Activated CD4-positive, alpha-beta T cell treated with anti-CD3 and anti-CD28 coated beads, Interleukin-2, amount 50 U/mL, for 24 hours (primary cell): ENCODE measurements around the gene TSNAXIP1.

Experiments
- DNase-seq, 2 donors: peaks; one replicate each; pipeline ENCODE4 v3.0.0-alpha.2; 2020; ENCODE audit warnings: low read depth in 1 of 2, low spot score in 1 of 2

TSNAXIP1 gene, protein sequence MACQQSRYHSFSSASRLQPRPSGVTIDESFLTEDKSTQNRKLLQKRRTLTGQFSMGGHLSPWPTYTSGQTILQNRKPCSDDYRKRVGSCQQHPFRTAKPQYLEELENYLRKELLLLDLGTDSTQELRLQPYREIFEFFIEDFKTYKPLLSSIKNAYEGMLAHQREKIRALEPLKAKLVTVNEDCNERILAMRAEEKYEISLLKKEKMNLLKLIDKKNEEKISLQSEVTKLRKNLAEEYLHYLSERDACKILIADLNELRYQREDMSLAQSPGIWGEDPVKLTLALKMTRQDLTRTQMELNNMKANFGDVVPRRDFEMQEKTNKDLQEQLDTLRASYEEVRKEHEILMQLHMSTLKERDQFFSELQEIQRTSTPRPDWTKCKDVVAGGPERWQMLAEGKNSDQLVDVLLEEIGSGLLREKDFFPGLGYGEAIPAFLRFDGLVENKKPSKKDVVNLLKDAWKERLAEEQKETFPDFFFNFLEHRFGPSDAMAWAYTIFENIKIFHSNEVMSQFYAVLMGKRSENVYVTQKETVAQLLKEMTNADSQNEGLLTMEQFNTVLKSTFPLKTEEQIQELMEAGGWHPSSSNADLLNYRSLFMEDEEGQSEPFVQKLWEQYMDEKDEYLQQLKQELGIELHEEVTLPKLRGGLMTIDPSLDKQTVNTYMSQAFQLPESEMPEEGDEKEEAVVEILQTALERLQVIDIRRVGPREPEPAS

DNA sequence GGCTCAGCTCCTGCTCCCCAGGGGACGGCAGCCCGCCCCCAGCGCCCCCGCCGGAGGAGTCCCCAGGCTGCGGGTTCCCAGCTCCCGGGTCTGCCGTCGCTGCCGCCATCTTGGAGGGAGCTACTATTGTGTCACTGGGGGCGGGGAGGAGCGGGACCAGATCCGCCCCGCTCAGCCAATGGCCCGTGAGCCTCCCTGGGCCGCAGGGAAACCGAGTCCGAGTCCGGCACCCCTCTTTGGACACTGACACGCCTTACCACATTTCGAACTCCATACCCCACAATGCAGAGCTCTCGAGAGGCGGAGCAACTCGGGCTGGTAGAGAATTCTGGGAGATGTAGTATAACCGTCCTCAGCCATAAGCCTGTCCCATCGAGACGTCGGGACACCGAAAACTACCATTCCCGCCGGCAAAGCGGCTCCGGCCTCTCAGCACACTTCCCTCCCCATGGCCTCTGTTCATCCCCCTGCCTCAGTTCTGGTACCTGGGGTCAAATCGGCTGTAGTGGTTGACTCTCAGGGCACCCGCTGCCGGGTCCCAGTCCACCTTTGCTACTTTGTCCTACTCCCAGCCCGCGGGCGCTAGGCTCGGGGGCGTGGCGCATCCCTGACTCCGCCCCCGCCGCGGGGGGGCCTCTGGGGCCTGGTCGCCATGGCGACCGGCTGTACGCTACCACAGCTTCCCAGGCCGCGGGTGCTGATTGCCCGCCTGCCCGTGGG is at the start of gene TSNAXIP1, which contains the start of gene RANBP10:
Gene TSNAXIP1, plus strand, starts transcription at position 462 of the 720 bp plus-strand sequence. CDS start 261 bp downstream, outside the sequence.
Gene RANBP10, minus strand, starts transcription at position 133 of the 720 bp plus-strand sequence. Its CDS starts 24 bp downstream, at position 109.
- DNase-seq, result peak; percentile 84 to 97

DNA sequence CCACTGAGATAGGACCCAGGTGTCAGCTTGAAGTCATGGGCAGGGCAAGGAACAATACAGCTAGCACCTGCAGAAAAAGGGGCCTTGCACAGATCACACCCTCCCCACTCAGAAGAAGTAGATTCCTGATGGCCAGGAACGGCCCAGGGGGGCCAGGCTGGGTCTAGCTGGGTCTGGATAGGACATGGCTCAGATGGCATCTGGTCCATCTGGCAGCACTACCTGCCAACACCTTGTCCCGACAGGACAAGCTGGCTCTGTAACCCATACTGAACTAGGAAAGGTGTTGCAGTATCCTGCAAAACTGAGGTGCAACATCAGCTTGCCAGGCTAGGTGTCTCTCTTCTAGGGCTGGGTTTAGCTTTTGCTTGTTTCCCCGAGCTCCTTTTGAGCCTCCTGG is 48.7 kb upstream of the TSNAXIP1 start:
- no peak for DNase-seq

DNA sequence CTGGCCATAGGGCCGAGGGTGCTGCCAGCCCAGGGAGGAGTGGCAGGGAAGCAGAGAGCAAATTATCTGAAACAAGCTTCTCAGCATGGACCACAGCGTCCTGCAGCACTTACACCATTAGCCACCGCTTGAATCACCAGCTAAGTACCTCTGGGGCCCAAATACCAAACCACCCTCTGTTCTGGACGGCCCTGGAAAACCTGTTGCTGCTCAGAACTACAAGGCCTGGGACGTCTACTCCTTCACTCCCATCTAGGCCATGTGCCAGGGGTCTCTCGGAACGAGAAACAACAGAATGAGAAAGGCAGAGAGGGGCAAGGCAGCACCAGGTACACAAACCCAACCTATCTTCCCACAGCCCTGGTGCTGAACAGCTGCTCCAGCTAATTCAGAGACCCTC is 47.7 kb upstream of the TSNAXIP1 start:
- DNase-seq, result no peak

DNA sequence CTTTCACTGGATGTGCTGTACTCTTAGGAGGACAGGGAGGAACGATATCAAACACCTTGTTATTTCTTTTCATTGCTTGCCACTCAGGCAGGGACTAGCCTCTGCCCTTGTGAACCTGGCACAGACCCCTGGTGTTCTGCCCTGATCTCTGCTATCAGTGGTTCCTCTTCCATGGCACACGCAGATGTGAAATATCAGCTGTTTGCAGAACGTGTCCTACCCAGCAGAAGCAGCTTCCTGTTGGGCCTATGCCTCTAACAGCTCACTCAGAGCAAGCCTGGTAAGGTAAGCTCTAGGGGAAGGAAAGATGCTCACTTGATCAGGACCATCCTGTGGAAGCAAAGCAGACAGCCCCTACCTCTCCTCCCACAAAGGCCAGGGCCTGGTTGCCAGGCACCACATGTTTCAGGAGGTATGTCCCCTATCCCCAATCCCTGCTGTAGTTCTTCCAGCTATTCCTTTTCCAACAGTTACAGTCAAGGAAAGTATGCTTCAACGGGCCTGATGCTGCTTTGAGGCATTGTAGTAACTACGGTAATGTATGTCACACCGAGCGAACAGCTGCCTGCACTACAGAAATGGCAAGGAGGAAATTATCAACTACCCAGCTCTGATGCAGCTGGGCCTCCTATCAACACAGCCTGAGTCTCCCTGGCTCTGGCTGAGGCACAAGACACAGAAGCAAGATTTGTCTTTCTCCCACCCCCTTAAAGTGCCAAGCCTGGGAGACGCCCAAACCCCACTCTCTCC is 46.3 kb upstream of the TSNAXIP1 start:
- no peak for DNase-seq

DNA sequence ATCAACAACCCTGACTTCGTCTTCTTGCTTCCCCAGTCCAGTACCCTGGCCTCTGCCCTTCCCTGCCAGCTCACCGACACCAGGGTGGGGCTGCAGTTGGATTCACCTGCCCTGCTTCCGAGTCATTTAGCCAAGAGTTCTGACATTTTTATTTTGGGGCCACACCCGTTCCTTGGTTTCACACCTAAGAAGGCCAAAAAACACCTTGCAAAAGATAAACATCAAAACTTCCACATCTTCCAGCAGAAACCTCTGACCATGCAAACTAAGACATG is 45.8 kb upstream of the TSNAXIP1 start:
- no peak for DNase-seq

DNA sequence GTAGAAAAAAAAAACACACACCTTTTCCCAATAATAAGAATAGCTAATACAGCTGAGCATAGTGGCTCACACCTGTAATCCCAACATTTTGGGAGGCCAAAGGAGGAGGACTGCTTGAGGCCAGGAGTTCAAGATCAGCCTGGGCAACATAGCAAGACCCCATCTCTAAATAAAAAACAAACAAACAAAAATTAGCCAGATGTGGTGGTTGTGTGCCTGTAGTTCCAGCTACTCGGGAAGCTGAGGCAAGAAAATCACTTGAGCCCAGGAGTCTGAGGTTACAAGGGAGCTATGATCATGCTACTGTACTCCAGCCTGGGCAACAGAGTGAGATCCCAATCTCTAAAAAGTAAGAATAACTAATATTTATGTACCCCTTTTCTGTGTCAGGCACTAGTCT is 44.8 kb upstream of the TSNAXIP1 start:
- no peak for DNase-seq

DNA sequence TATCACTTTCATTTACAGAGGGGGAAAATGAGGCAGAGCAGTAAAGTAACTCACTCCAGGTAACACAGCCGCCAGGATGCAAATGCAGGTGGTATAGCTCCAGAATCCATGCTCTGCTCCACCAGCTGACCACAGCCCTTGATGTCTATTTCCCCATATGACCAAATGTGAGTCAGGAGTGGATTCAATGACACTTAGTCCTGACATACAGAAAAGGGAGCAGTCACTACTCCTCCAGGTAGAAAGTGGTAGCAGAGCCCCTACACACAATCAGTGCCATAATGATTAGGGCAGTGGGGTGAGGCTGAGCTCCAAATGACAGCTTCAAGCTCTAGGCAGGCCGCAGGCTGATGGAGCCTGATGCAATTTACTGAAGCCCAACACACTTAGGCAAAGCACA is 44.3 kb upstream of the TSNAXIP1 start:
- no peak for DNase-seq

DNA sequence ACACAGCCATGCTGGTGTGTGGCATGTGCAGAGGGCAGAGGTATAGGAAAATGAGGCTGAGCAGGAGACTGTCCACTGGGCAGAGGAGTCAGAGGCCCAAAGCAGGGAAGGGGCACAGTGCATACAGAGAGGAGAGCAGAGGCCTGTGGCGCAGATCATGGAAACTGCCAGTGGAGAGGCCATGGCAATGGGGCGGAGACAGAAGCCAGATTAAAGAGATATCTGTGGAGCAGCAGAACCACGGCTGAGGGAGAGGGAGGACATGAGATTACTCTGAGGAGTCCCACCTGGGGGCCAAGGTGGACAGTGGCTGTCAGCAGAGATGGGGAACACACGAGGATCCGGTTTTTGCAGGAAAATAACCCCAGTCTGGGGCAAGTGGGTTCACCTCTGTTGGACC is 43.6 kb upstream of the TSNAXIP1 start:
- DNase-seq, result no peak

DNA sequence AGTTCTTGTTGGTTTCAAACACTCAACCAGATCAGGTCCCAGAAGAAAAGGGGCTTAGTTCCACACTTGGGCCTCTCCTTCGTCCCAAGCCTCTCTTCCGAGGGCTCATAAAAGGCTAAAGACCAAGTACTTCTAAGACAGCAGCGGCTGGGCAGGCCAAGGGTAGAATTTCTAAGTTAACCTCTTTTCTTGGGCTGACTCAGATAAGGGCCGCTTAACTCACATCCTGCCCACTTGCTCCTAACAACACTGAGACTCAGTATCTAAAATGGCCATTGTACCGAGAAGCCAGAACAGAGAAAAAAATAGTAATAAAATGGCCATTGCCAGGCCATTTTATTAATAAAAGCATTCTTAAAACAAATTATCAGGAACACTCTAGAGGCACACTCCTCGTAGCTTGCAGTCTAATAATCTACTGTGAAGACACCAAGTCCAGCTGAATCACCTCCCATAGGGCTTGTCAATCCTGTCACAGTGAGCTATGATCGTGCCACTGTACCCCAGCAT is 42.5 kb upstream of the TSNAXIP1 start:
- DNase-seq, result no peak

DNA sequence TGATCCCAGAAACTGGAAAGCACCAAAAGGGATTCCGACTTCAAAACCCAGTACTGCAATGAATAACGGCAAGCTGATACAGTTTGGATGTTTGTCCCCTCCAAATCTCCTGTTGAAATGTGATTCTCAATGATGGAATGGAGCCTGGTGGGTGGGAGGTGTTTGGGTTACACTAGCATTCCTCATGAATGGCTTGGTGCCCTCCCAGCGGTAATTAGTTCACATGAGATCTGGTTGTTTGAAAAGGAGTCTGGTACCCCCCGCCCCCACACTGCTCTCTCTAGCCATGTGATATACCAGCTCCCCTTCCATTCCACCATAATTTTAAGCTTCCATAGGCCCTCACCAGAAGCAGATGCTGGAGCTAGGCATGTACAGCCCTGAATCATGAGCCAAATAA is 40.4 kb upstream of the TSNAXIP1 start:
- no peak for DNase-seq

DNA sequence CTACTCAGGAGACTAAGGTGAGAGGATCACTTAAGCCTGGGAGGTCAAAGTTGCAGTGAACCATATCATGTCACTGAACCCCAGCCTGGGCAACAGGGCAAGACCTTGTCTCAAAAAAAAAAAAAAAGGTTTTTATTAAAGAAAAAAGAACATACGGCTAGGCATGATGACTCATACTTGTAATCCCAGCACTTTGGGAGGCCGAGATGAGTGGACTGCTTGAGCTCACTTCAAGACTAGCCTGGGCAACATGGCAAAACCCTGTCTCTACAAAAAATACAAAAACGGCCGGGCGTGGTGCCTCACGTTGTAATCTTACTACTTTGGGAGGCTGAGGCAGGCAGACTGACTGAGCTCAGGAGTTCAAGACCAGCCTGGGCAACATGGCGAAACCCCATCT is 38.7 kb upstream of the TSNAXIP1 start:
- no peak for DNase-seq

DNA sequence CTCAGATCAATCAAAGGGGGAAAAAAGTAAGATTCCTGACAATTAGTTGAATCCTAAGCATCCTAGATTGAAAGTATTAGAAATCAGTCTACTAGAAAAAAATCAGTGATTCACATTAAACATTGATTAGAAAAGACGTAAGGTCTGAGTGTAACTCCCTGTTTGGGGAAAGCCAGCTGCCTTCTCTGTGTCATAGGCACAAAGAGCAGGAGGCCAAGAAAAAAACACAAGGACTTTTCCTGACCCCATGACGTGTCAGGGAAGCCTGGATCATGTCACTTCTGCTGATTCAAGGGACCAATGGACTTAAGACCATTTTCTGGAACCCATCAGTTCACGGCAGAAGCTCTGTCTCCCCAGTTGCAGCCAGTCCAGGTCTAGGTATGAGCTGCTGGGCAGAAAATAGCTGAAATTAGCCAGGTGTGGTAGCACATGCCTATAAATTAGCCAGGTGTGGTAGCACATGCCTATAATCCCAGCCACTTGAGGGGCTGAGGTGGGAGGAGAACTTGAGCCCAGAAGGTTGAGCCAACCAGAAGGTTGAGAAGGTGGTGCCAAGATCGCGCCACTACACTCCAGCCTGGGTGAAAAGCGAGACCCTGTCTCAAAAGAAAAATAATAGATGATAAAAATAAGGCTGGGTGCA is 36.2 kb upstream of the TSNAXIP1 start:
- DNase-seq, result no peak

DNA sequence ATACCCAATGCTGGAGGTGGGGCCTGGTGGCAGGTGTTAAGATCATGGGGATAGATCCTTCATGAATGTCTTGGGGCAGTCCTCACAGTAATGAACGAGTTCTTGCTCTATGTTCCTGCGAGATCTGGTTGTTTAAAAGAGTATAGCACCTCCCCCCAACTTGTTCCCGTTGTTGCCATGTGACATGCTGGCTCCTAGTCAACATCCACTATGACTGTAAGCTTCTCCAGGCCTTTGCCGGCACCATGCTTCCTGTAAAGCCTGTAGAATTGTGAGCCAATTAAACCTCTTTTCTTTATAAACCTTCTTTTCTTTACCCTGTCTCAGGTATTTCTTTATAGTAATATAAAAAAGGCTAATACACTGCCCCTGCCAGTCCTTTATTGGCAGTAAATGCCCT is 33.6 kb upstream of the TSNAXIP1 start:
- no peak for DNase-seq

DNA sequence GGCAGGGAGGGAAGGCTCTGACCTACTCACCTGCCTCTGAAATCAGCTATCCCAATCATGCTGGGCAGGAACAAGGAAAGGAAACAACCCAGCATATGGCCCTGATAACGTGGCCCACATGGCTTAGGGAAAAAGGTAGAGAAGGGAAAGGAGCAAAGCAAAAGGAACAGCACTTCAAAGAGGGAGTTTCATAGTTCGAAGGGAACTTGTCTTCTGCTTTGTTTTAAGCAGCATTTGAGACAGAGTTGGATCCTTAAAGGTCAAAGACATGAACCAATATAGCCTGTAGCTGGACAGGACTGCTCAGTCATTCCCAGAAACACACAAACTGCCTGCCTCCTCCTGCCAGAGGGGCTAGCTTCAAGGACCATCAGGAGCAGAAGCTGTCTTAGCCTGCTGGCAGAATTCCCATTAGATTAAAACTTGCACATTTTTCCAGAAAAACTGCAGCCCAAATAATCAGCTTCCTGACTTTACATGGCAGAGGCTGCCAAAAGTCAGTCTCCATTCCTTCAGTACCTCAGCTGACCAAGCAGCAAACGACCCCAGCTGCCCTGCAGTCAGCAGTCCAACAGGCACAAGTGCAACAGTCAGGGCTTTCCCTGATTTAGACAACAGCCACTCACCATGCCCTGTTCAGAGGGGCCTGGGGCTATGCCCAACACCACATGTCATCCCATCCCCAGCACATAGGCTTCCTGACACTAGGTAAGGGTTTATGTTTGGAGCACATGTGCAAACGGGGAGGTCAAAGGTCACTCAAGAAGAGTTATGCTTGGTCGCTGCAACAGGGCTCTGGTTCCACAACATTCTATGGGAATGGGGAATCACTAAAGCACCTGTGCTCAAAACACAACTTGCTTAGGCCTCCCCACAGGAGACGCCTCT is 32.9 kb upstream of the TSNAXIP1 start:
- DNase-seq, result no peak

DNA sequence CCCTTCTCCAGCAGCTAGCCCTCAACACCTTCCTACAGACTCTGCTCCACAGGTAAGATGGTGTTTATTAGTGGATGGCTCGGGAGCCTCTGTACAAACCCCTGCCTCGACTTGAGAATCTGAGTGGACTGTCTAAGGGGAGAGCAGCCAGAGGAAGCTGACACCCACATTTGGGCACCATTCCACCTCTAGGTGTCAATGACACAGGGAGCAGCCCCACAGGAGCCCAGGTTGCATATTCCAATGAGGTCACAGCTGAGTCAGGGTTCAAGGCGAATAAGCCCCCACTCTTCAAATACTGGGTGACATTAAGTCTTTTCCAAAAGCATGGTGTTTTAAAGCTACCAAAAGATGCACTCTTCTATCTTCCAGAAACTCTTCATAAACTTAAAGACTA is 32.2 kb upstream of the TSNAXIP1 start:
- DNase-seq, result no peak

DNA sequence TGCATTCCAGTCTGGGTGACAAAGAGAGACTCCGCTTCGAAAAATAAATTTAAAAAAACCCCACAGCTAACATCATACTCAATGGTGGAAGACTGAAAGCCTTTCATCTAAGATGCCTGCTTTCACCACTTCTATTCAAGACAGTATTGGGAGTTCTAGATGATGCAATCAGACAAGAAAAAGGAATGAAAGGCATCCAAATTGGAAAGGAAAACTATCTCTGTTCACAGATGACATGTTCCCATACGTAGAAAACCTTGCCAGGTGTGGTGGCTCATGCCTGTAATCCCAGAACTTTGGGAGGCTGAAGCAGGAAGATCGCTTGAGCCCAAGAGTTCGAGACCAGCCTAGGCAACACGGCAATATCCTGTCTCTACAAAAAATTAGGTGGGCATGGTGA is 31.4 kb upstream of the TSNAXIP1 start:
- DNase-seq, result no peak

DNA sequence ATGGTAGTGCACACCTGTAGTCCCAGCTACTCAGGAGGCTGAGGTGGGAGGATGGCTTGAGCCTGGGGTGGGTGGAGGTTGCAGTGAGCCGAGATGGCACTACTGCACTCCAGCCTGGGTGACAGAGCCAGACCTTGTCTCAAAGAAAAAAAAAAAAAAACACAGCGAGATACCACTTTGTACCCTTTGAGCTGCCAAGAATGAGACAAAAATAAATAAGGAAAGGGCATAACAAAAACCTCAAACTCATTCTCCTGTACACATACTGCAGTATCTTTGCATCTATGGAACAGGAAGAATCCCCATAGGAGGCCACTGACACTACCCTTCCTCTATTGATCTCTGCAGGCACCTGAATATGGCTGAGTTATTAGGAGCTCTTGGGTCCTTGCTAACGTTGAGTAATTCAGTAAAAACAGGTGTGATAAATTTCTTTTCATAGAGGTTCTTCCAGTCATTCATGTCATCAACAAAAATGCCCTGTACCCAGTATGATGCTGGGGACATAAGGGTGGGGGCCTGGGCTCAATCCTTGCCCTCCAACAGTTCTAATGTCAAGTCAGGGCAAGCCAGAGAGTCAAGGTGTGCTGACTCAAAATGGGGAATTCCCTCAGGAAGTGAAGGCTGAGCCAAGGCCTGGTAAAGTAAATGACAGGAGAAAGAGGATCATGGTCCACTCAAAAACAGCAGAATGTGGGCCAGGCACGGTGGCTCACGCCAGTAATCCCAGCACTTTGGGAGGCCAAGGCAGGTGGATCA is 27.3 kb upstream of the TSNAXIP1 start:
- no peak for DNase-seq

DNA sequence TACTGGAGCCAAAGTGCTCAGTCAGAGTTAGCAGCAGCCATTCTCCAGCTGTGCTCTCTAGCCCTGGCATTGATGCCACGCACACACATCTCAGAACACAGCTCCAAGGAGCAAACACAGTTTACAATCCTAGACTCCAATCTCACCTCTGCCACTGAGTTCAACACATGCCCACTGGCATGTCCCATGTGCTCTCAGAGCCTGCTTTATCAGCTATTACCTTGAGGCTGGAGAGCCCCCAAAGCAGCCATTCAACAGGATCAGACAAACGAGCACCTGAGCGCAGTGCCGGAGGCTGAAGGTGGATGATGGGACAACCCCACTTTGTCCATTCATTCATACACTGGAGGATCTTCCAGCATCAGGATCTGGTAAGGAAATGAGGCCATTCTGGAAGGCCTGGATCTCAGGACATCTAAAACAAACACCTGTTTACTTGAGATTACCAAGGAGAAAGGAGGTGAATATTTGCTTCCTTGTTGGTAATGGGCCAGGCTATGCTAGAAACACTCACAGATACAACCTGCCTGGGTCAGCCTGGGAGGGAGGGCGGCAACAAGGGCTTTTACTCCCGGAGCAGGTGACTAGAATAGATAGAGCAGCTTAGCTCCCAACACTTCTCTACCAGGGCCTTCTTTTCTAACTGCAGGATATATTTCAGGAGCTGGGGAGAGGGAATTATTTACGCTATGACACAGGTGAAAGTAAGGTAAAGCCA is 25.7 kb upstream of the TSNAXIP1 start:
- DNase-seq, result no peak
